ENCODE data around the gene UVRAG.
A peak's percentile ranks its signal among the peaks of the same experiment; 100 is the strongest.
"Not testable (repeated sequence)": the region's sequence is repeated elsewhere in the genome, so short reads cannot be mapped to it uniquely, and the experiment has no call there.

The UVRAG gene

DNA sequence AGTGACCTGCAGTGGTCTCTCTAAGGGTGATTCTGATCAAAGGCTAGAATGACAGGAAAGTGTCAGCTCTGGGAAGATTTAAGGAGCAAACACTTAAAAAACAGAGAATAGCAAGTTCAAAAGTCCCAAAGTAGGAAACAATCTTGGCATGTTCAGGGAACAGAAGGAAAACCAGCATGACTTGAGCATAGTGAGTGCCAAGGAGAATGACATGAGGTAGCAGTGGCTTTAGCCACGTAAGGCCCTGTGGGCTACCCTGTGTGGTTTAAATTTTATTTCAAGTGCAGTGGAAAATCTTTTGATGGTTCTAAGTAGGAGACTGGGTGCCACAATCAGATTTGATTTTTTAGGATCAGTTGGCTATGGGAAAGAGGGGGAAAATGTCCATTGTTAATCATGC lies 241.9 kb downstream of the UVRAG start:
- Histone ChIP-seq H2AFZ (ENCODE audit: low read depth, low read length) (no peak overlapping the region), H3K9me3 (ENCODE audit: insufficient read depth, low read length) (no peaks in the 10 kb centered on the region), H3K36me3 (replicated peaks; ENCODE audit: low read depth, low read length) (peaks cover 11% of the 10 kb centered on the region), H3K4me3 (ENCODE audit: low read length) (no peak overlapping the region), H3K4me2 (ENCODE audit: low read length) (no peak overlapping the region), H3K4me1 (ENCODE audit: low read length) (0 out of 2 replicates have a peak, but pooled peaks cover 2% of the 10 kb centered on the region), H4K20me1 (ENCODE audit: insufficient read depth, low read length) (0 out of 2 replicates have a peak, but pooled peaks cover 8% of the 10 kb centered on the region), H3K27ac (ENCODE audit: low read length) (no peak overlapping the region), H3K27me3 (ENCODE audit: low read depth, low read length) (no peaks in the 10 kb centered on the region), H3K79me2 (ENCODE audit: low read length) (no peaks in the 10 kb centered on the region; the same call in 1 of the 2 replicates), H3K9ac (ENCODE audit: low read length) (no peak overlapping the region)
- no peak for TF ChIP-seq EZH2phosphoT487 (IDR thresholded peaks at IDR 0.05; ENCODE audit: low read depth)
- TF ChIP-seq, protein P1, sequence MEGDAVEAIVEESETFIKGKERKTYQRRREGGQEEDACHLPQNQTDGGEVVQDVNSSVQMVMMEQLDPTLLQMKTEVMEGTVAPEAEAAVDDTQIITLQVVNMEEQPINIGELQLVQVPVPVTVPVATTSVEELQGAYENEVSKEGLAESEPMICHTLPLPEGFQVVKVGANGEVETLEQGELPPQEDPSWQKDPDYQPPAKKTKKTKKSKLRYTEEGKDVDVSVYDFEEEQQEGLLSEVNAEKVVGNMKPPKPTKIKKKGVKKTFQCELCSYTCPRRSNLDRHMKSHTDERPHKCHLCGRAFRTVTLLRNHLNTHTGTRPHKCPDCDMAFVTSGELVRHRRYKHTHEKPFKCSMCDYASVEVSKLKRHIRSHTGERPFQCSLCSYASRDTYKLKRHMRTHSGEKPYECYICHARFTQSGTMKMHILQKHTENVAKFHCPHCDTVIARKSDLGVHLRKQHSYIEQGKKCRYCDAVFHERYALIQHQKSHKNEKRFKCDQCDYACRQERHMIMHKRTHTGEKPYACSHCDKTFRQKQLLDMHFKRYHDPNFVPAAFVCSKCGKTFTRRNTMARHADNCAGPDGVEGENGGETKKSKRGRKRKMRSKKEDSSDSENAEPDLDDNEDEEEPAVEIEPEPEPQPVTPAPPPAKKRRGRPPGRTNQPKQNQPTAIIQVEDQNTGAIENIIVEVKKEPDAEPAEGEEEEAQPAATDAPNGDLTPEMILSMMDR (IDR thresholded peaks at IDR 0.05; ENCODE audit: low read depth, low read length): no peak

DNA sequence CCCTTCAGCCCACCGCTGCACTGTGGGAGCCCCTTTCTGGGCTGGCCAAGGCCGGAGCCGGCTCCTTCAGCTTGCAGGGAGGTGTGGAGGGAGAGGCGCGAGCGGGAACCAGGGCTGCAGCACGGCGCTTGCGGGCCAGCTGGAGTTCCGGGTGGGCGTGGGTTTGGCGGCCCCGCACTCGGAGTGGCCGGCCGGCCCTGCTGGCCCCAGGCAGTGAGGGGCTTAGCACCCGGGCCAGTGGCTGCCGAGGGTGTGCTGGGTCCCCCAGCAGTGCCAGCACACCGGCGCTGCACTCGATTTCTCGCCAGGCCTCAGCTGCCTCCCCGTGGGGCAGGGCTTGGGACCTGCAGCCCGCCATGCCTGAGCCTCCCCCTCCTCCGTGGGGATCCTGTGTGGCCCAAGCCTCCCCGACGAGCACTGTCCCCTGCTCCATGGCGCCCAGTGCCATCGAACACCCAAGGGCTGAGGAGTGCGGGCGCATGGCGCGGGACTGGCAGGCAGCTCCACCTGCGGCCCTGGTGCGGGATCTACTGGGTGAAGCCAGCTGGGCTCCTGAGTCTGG lies 245.5 kb downstream of the UVRAG start:
- H3K4me1 ChIP-seq (ENCODE audit: low read length); H3K27ac ChIP-seq (ENCODE audit: low read length); H3K27me3 ChIP-seq (ENCODE audit: low read depth, low read length); H3K9ac ChIP-seq (ENCODE audit: low read length); H3K9me3 ChIP-seq (ENCODE audit: insufficient read depth, low read length); H4K20me1 ChIP-seq (ENCODE audit: insufficient read depth, low read length); H3K4me2 ChIP-seq (ENCODE audit: low read length); H3K36me3 ChIP-seq (replicated peaks; ENCODE audit: low read depth, low read length); H3K79me2 ChIP-seq (ENCODE audit: low read length); H2AFZ ChIP-seq (ENCODE audit: low read depth, low read length); H3K4me3 ChIP-seq (ENCODE audit: low read length): not testable (repeated sequence)

GRCh38 chr11:76062733-76063132 lies 247.7 kb downstream of the UVRAG start:
- Histone ChIP-seq H2AFZ (ENCODE audit: low read depth, low read length) (no peak overlapping the region), H3K4me2 (ENCODE audit: low read length) (0 out of 2 replicates have a peak overlapping the region, but pooled peaks have one; percentile 3), H3K27me3 (ENCODE audit: low read depth, low read length) (no peaks in the 10 kb centered on the region), H3K4me1 (ENCODE audit: low read length) (peaks cover 9% of the 10 kb centered on the region), H3K79me2 (ENCODE audit: low read length) (no peaks in the 10 kb centered on the region), H3K36me3 (replicated peaks; ENCODE audit: low read depth, low read length) (peaks cover 17% of the 10 kb centered on the region), H3K4me3 (ENCODE audit: low read length) (no peak overlapping the region), H3K9me3 (ENCODE audit: insufficient read depth, low read length) (no peaks in the 10 kb centered on the region), H3K27ac (ENCODE audit: low read length) (no peak overlapping the region), H3K9ac (ENCODE audit: low read length) (no peak overlapping the region), H4K20me1 (ENCODE audit: insufficient read depth, low read length) (0 out of 2 replicates have a peak, but pooled peaks cover 4% of the 10 kb centered on the region)
- TF ChIP-seq EZH2phosphoT487 (IDR thresholded peaks at IDR 0.05; ENCODE audit: low read depth): no peak
- TF ChIP-seq, protein P1 (IDR thresholded peaks at IDR 0.05; ENCODE audit: low read depth, low read length): no peak

DNA sequence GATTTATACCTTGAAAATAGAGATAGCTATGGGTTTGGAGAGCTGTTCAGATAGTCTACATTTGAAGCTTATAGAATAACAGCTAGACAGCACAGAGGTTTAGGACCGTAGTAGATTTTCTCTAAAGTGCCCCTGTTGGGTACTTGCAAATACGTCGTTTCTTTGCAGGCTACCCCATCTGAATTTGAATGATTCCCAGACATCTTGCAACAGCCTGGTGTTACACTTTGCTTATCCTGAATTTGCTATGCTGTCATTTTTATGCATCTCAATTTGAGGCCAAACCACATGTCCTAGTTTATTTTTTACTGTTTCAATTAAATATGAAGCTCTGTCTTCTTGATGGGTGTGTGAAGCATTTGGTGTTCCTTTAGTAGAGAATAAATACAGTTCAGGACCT lies 249.2 kb downstream of the UVRAG start:
- no peaks in the 10 kb centered on the region for H4K20me1 ChIP-seq (ENCODE audit: insufficient read depth, low read length)
- H3K27me3 ChIP-seq (ENCODE audit: low read depth, low read length): no peaks in the 10 kb centered on the region
- no peak overlapping the region for H3K4me2 ChIP-seq (ENCODE audit: low read length)
- TF ChIP-seq, protein P1 (IDR thresholded peaks at IDR 0.05; ENCODE audit: low read depth, low read length): no peak
- TF ChIP-seq EZH2phosphoT487 (IDR thresholded peaks at IDR 0.05; ENCODE audit: low read depth): no peak
- no peak overlapping the region for H3K9ac ChIP-seq (ENCODE audit: low read length)
- H3K9me3 ChIP-seq (ENCODE audit: insufficient read depth, low read length): no peaks in the 10 kb centered on the region
- no peak overlapping the region for H3K27ac ChIP-seq (ENCODE audit: low read length)
- H2AFZ ChIP-seq (ENCODE audit: low read depth, low read length): no peak overlapping the region
- no peak overlapping the region for H3K4me3 ChIP-seq (ENCODE audit: low read length)
- H3K36me3 ChIP-seq (replicated peaks; ENCODE audit: low read depth, low read length): peaks cover 29% of the 10 kb centered on the region
- peaks cover 9% of the 10 kb centered on the region for H3K4me1 ChIP-seq (ENCODE audit: low read length)
- H3K79me2 ChIP-seq (ENCODE audit: low read length): no peaks in the 10 kb centered on the region

All from OCI-LY3 (cell line).